ENCODE measurements around the gene HARS1. TPM values are rescaled to one million over a fixed set of nuclear protein-coding genes. Genes with fewer than 3 reads are reported as not detected.
"Not testable (repeated sequence)": the region's sequence is repeated elsewhere in the genome, so short reads cannot be mapped to it uniquely, and the experiment has no call there.

Gene HARS1
- total RNA-seq, 1 donor from 2014 or later = 95.2 TPM

- Histone ChIP-seq H3K9me3 (ENCODE audit: insufficient read depth, low read depth, low read length) (no peaks in the 10 kb centered on the region), H3K4me1 (ENCODE audit: insufficient read depth, low read length) (no peaks in the 10 kb centered on the region), H4K20me1 (ENCODE audit: insufficient read depth, low read length) (peaks cover 34% of the 10 kb centered on the region), H3K9ac (ENCODE audit: low read length) (peak within 1 kb of the TSS; percentile 90), H3K4me2 (ENCODE audit: low read length) (peak within 1 kb of the TSS; percentile 98), H3K36me3 (ENCODE audit: insufficient read depth, low read length) (peaks cover 34% of the 10 kb centered on the region), H3K4me3 (ENCODE audit: insufficient read depth, low read depth, low read length) (peak within 1 kb of the TSS; percentile 94), H3K27ac (ENCODE audit: low read depth, low read length) (peak within 1 kb of the TSS; percentile 84), H3K79me2 (ENCODE audit: insufficient read depth, low read length) (peaks cover 46% of the 10 kb centered on the region), H2AFZ (ENCODE audit: low read depth, low read length) (peak within 1 kb of the TSS; percentile 90), H3K27me3 (ENCODE audit: insufficient read depth, low read length) (no peaks in the 10 kb centered on the region)
- H3K9me3 Mint-ChIP-seq (ENCODE audit: unreplicated experiment) = peaks cover 2% of the 10 kb centered on the region
- peaks cover 24% of the 10 kb centered on the region for H3K36me3 Mint-ChIP-seq (ENCODE audit: low read depth, unreplicated experiment)
- no peaks in the 10 kb centered on the region for H3K27me3 Mint-ChIP-seq (ENCODE audit: low read depth, unreplicated experiment)
- DNase-seq (ENCODE audit: low read depth) (peak; percentile 87), FAIRE-seq (no peak)
- peaks cover 14% of the 10 kb centered on the region for H3K4me1 Mint-ChIP-seq (ENCODE audit: low read depth, unreplicated experiment)
- H3K4me3 Mint-ChIP-seq (ENCODE audit: unreplicated experiment) = peak within 1 kb of the TSS; percentile 97
- TF ChIP-seq EZH2 (IDR thresholded peaks at IDR 0.05; ENCODE audit: insufficient read depth, low read length) (no peak), CTCF (IDR thresholded peaks at IDR 0.05; ENCODE audit: insufficient read depth, low read depth, low read length) (no peak)
- peak within 1 kb of the TSS; percentile 96 for H3K27ac Mint-ChIP-seq (ENCODE audit: unreplicated experiment)
Measured at GRCh38 chr5:140664359-140665119, 26.6 kb downstream of the HARS1 start, which contains the start of gene WDR55. Gene WDR55, plus strand, starts transcription at chr5:140664904. Its CDS starts 9 bp downstream, at chr5:140664913.

GRCh38 chr5:140664030-140664358 lies 27.2 kb downstream of the HARS1 start:
- Mint-ChIP-seq H3K36me3 (ENCODE audit: low read depth, unreplicated experiment) (peaks cover 27% of the 10 kb centered on the region), H3K4me1 (ENCODE audit: low read depth, unreplicated experiment) (peaks cover 18% of the 10 kb centered on the region), H3K27me3 (ENCODE audit: low read depth, unreplicated experiment) (no peaks in the 10 kb centered on the region), H3K4me3 (ENCODE audit: unreplicated experiment) (peak overlapping the region; percentile 97), H3K27ac (ENCODE audit: unreplicated experiment) (peak overlapping the region; percentile 96), H3K9me3 (ENCODE audit: unreplicated experiment) (peaks cover 2% of the 10 kb centered on the region)
- Histone ChIP-seq H3K27me3 (ENCODE audit: insufficient read depth, low read length) (no peaks in the 10 kb centered on the region), H3K9me3 (ENCODE audit: insufficient read depth, low read depth, low read length) (no peaks in the 10 kb centered on the region), H3K79me2 (ENCODE audit: insufficient read depth, low read length) (peaks cover 42% of the 10 kb centered on the region), H3K4me1 (ENCODE audit: insufficient read depth, low read length) (no peaks in the 10 kb centered on the region), H2AFZ (ENCODE audit: low read depth, low read length) (peak overlapping the region; percentile 90), H3K36me3 (ENCODE audit: insufficient read depth, low read length) (peaks cover 36% of the 10 kb centered on the region), H3K9ac (ENCODE audit: low read length) (peak overlapping the region; percentile 90), H3K27ac (ENCODE audit: low read depth, low read length) (peak overlapping the region; percentile 84), H3K4me3 (ENCODE audit: insufficient read depth, low read depth, low read length) (peak overlapping the region; percentile 94), H3K4me2 (ENCODE audit: low read length) (peak overlapping the region; percentile 98), H4K20me1 (ENCODE audit: insufficient read depth, low read length) (peaks cover 29% of the 10 kb centered on the region)
- no peak for FAIRE-seq
- TF ChIP-seq CTCF (IDR thresholded peaks at IDR 0.05; ENCODE audit: insufficient read depth, low read depth, low read length) = no peak
- TF ChIP-seq EZH2 (IDR thresholded peaks at IDR 0.05; ENCODE audit: insufficient read depth, low read length) = no peak
- no peak for DNase-seq (ENCODE audit: low read depth)

DNA sequence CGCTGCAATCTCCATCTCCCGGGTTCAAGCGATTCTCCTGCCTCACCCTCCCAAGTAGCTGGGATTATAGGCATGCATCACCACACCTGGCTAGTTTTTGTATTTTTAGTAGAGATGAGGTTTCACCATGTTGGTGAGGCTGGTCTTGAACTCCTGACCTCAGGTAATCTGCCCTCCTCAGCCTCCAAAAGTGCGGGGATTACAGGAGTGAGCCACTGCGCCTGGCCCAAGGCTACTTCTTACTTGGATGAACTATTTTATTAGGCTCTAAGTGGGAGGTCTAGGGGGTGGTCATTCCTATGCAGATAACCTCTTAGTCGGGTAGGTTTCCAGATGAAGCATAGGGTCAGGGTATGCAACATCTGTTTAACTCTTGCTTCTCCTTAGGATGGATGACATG lies 30.8 kb downstream of the HARS1 start:
- not testable (repeated sequence) for H3K9ac ChIP-seq (ENCODE audit: low read length); H3K79me2 ChIP-seq (ENCODE audit: insufficient read depth, low read length); H3K27ac ChIP-seq (ENCODE audit: low read depth, low read length); H2AFZ ChIP-seq (ENCODE audit: low read depth, low read length); H3K4me2 ChIP-seq (ENCODE audit: low read length); H3K27me3 Mint-ChIP-seq (ENCODE audit: low read depth, unreplicated experiment); H4K20me1 ChIP-seq (ENCODE audit: insufficient read depth, low read length); H3K27ac Mint-ChIP-seq (ENCODE audit: unreplicated experiment); H3K4me1 ChIP-seq (ENCODE audit: insufficient read depth, low read length); H3K9me3 ChIP-seq (ENCODE audit: insufficient read depth, low read depth, low read length); FAIRE-seq; H3K4me1 Mint-ChIP-seq (ENCODE audit: low read depth, unreplicated experiment); H3K4me3 Mint-ChIP-seq (ENCODE audit: unreplicated experiment); H3K4me3 ChIP-seq (ENCODE audit: insufficient read depth, low read depth, low read length); H3K9me3 Mint-ChIP-seq (ENCODE audit: unreplicated experiment); H3K27me3 ChIP-seq (ENCODE audit: insufficient read depth, low read length); DNase-seq (ENCODE audit: low read depth)
- H3K36me3 Mint-ChIP-seq (ENCODE audit: low read depth, unreplicated experiment) = peaks cover 27% of the 10 kb centered on the region
- peaks cover 48% of the 10 kb centered on the region for H3K36me3 ChIP-seq (ENCODE audit: insufficient read depth, low read length)
